H1 (cell line): ENCODE data around the gene NMT1. TPM values are rescaled to one million over a fixed set of nuclear protein-coding genes. Genes with fewer than 3 reads are reported as not detected.

Experiments
- CTCF ChIA-PET: fragments of 300-600 bp; sonication (Branson Sonifier 250); formaldehyde crosslinking; loops from one replicate; lab custom pipeline; 2021; ENCODE audit not compliant: partially characterized antibody; lab: Charles Lee
- POLR2A ChIA-PET: fragments of 300-600 bp; sonication (Branson Sonifier 250); formaldehyde crosslinking; loops from one replicate; lab custom pipeline; 2021; ENCODE audit warnings: inconsistent platforms; ENCODE audit not compliant: partially characterized antibody; lab: Charles Lee
- DNase-seq, 2 experiments: peaks; one replicate each; pipeline versions ENCODE4 v3.0.0 to v3.0.0-alpha.2; 2010 to 2022; ENCODE audit warnings: low spot score in 2 of 2, low read depth in 1 of 2, mixed read lengths in 1 of 2
- FAIRE-seq: peaks from 2 replicates; lab custom pipeline; 2011; peaks lifted over from hg19 to GRCh38; lab: Jason Lieb, UNC
- H2AFZ ChIP-seq: 2 replicates; pipeline ENCODE4 v1.8.1; 2012; ENCODE audit warnings: low read length, inconsistent platforms
- H2AK5ac ChIP-seq: 2 replicates; pipeline ENCODE4 v1.6.1; 2013; ENCODE audit warnings: low read depth, low read length
- H2BK120ac ChIP-seq: replicated peaks from 2 replicates; pipeline ENCODE3; 2013; ENCODE audit warnings: low read depth, low read length, inconsistent platforms
- H2BK12ac ChIP-seq: 2 replicates; pipeline ENCODE4 v1.6.1; 2013; ENCODE audit warnings: low read depth, low read length
- H2BK15ac ChIP-seq: 2 replicates; pipeline ENCODE4 v1.6.1; 2013; ENCODE audit warnings: low read length
- H2BK20ac ChIP-seq: 2 replicates; pipeline ENCODE4 v1.6.1; 2013; ENCODE audit warnings: low read length
- H2BK5ac ChIP-seq: 2 replicates; pipeline ENCODE4 v1.6.1; 2013; ENCODE audit warnings: low read depth, low read length
- H3K14ac ChIP-seq: 2 replicates; pipeline ENCODE4 v1.6.1; 2013; ENCODE audit warnings: inconsistent platforms; ENCODE audit not compliant: insufficient read length
- H3K18ac ChIP-seq: 2 replicates; pipeline ENCODE4 v1.6.1; 2013; ENCODE audit warnings: low read length; ENCODE audit errors: extremely low read depth
- H3K23ac ChIP-seq: 2 replicates; pipeline ENCODE4 v1.6.1; 2013; ENCODE audit warnings: inconsistent platforms; ENCODE audit not compliant: insufficient read length
- H3K23me2 ChIP-seq: 2 replicates; pipeline ENCODE4 v1.6.1; 2013; ENCODE audit warnings: low read depth, low read length
- H3K27ac ChIP-seq: 2 replicates; pipeline ENCODE4 v1.6.1; 2011; ENCODE audit warnings: low read depth, low read length, inconsistent platforms
- H3K27me3 ChIP-seq, 4 experiments: replicated peaks in 1 of 4; 1 replicate in 1 of 4; 2 replicates in 3 of 4; pipeline versions ENCODE4 v1.6.1 to v1.8.1; 2011 to 2013; ENCODE audit warnings: low read length in 3 of 4, mild to moderate bottlenecking in 3 of 4, inconsistent platforms in 2 of 4, mixed read lengths in 2 of 4, moderate library complexity in 1 of 4; ENCODE audit not compliant: control insufficient read depth in 3 of 4, insufficient read depth in 3 of 4; ENCODE audit errors: extremely low read depth in 1 of 4
- H3K36me3 ChIP-seq, 4 experiments: 2 replicates each; pipeline versions ENCODE4 v1.6.1 to v1.8.1; 2011 to 2013; ENCODE audit warnings: mild to moderate bottlenecking in 4 of 4, low read length in 3 of 4, moderate library complexity in 2 of 4, control low read depth in 1 of 4, inconsistent platforms in 1 of 4; ENCODE audit not compliant: insufficient read depth in 4 of 4, control insufficient read depth in 2 of 4
- H3K4ac ChIP-seq: replicated peaks from 2 replicates; pipeline ENCODE3; 2013; ENCODE audit warnings: low read length, low read depth, mixed read lengths, inconsistent platforms; ENCODE audit not compliant: insufficient read length
- H3K4me1 ChIP-seq, 4 experiments: replicated peaks in 1 of 4; 1 replicate in 1 of 4; 2 replicates in 3 of 4; pipeline versions ENCODE4 v1.6.1 to v1.8.1; 2011 to 2013; ENCODE audit warnings: low read length in 3 of 4, inconsistent platforms in 2 of 4, mixed read lengths in 1 of 4; ENCODE audit not compliant: insufficient read depth in 4 of 4, control insufficient read depth in 3 of 4
- H3K4me2 ChIP-seq, 2 experiments: 2 replicates each; pipeline versions ENCODE4 v1.6.1 to v1.8.1; 2011 to 2013; ENCODE audit warnings: low read depth in 2 of 2, low read length in 2 of 2, control low read depth in 1 of 2, inconsistent platforms in 1 of 2, mild to moderate bottlenecking in 1 of 2; ENCODE audit not compliant: insufficient read depth in 1 of 2
- H3K4me3 ChIP-seq, 4 experiments: fragments of 200-600, 300-600 bp in 1 of 4; sonication (generic), shearing (Covaris generic), sonication (Bioruptor Twin) in 1 of 4; 2 replicates each; pipeline versions ENCODE4 v1.5.1 to v1.8.1; 2011 to 2016; ENCODE audit warnings: low read length in 4 of 4, low read depth in 3 of 4, control low read depth in 2 of 4, inconsistent platforms in 2 of 4, mild to moderate bottlenecking in 2 of 4, mixed read lengths in 1 of 4, moderate library complexity in 1 of 4; ENCODE audit not compliant: insufficient read depth in 2 of 4; ENCODE audit errors: extremely low read depth in 1 of 4
- H3K56ac ChIP-seq: replicated peaks from 2 replicates; pipeline ENCODE3; 2013; ENCODE audit warnings: low read depth, mild to moderate bottlenecking, mixed read lengths, low read length, inconsistent platforms; ENCODE audit not compliant: insufficient read length
- H3K79me1 ChIP-seq: 2 replicates; pipeline ENCODE4 v1.6.1; 2013; ENCODE audit warnings: low read depth, low read length, control low read depth
- H3K79me2 ChIP-seq, 2 experiments: 2 replicates each; pipeline versions ENCODE4 v1.6.1 to v1.8.1; 2012 to 2013; ENCODE audit warnings: low read length in 2 of 2, mild to moderate bottlenecking in 2 of 2, inconsistent platforms in 1 of 2; ENCODE audit not compliant: insufficient read depth in 2 of 2, control insufficient read depth in 1 of 2
- H3K9ac ChIP-seq, 4 experiments: replicated peaks in 1 of 4; 1 replicate in 1 of 4; 2 replicates in 3 of 4; pipeline versions ENCODE4 v1.6.1 to v1.8.1; 2011 to 2013; ENCODE audit warnings: low read depth in 3 of 4, low read length in 3 of 4, control low read depth in 2 of 4, mild to moderate bottlenecking in 2 of 4, moderate library complexity in 2 of 4, inconsistent platforms in 1 of 4; ENCODE audit errors: extremely low read depth in 1 of 4
- H3K9me3 ChIP-seq, 2 experiments: 2 replicates each; pipeline versions ENCODE4 v1.6.1 to v1.8.1; 2012 to 2013; ENCODE audit warnings: mild to moderate bottlenecking in 2 of 2, moderate library complexity in 2 of 2, control low read depth in 1 of 2, inconsistent platforms in 1 of 2, low read depth in 1 of 2, low read length in 1 of 2, mixed read lengths in 1 of 2; ENCODE audit not compliant: insufficient read depth in 2 of 2
- H4K20me1 ChIP-seq, 2 experiments: replicated peaks in 1 of 2; 2 replicates each; pipeline versions ENCODE3 to v1.8.1; 2011 to 2013; ENCODE audit warnings: inconsistent platforms in 2 of 2, low read length in 2 of 2, mild to moderate bottlenecking in 1 of 2; ENCODE audit not compliant: insufficient read depth in 2 of 2, control insufficient read depth in 1 of 2
- H4K5ac ChIP-seq: 2 replicates; pipeline ENCODE4 v1.6.1; 2013; ENCODE audit warnings: low read length, low read depth, mixed read lengths, inconsistent platforms; ENCODE audit not compliant: insufficient read length
- H4K8ac ChIP-seq: 2 replicates; pipeline ENCODE4 v1.8.0; 2013; ENCODE audit warnings: mild to moderate bottlenecking, moderate library complexity, low read length, inconsistent platforms; ENCODE audit not compliant: insufficient read depth; ENCODE audit errors: extremely low read depth
- H4K91ac ChIP-seq: replicated peaks from 2 replicates; pipeline ENCODE3; 2013; ENCODE audit warnings: low read length, mixed read lengths, inconsistent platforms; ENCODE audit not compliant: insufficient read length
- BACH1 ChIP-seq: IDR thresholded peaks from 2 replicates; pipeline ENCODE4 v1.6.1; 2012; ENCODE audit warnings: low read length, improper control_type of control experiment
- BRCA1 ChIP-seq: IDR thresholded peaks from 2 replicates; pipeline ENCODE4 v1.6.1; 2012; ENCODE audit warnings: low read depth, low read length, improper control_type of control experiment
- CREB1 ChIP-seq: IDR thresholded peaks from 2 replicates; pipeline ENCODE4 v1.6.1; 2012; ENCODE audit warnings: inconsistent platforms
- CTCF ChIP-seq, 3 experiments: IDR thresholded peaks; 1 replicate in 2 of 3; 2 replicates in 1 of 3; pipeline versions ENCODE4 v1.5.1 to v1.6.1; 2011; ENCODE audit warnings: low read length in 3 of 3, mild to moderate bottlenecking in 3 of 3, inconsistent platforms in 2 of 3, low read depth in 1 of 3, moderate library complexity in 1 of 3; ENCODE audit not compliant: insufficient read depth in 1 of 3; ENCODE audit errors: control extremely low read depth in 1 of 3
- HDAC2 ChIP-seq, 2 experiments: fragments of 300-600 bp in 1 of 2; sonication (generic) in 1 of 2; IDR thresholded peaks; 2 replicates each; pipeline ENCODE4 v1.6.1; 2011 to 2012; ENCODE audit warnings: low read depth in 2 of 2, low read length in 2 of 2, mild to moderate bottlenecking in 2 of 2, moderate library complexity in 2 of 2, borderline replicate concordance in 1 of 2, inconsistent platforms in 1 of 2
- HDAC6 ChIP-seq: IDR thresholded peaks from one replicate; pipeline ENCODE4 v1.7.1; 2012; ENCODE audit warnings: low read depth, mild to moderate bottlenecking, inconsistent platforms, low read length, moderate library complexity
- KDM4A ChIP-seq: IDR thresholded peaks from one replicate; pipeline ENCODE4 v1.7.1; 2012; ENCODE audit warnings: low read depth, mild to moderate bottlenecking, moderate library complexity, low read length, inconsistent platforms; ENCODE audit not compliant: severe bottlenecking
- MAX ChIP-seq: IDR thresholded peaks from 2 replicates; pipeline ENCODE4 v1.6.1; 2012; ENCODE audit warnings: inconsistent platforms
- POLR2A ChIP-seq, 2 experiments: IDR thresholded peaks; 1 replicate in 1 of 2; 2 replicates in 1 of 2; pipeline ENCODE4 v1.6.1; 2011; ENCODE audit warnings: low read depth in 2 of 2, low read length in 2 of 2, mild to moderate bottlenecking in 2 of 2; ENCODE audit errors: control extremely low read depth in 1 of 2
- RAD21 ChIP-seq, 2 experiments: IDR thresholded peaks in 1 of 2; conservative IDR thresholded peaks in 1 of 2; 2 replicates each; pipeline ENCODE4 v1.6.1; 2011; ENCODE audit warnings: low read depth in 2 of 2, low read length in 2 of 2, improper control_type of control experiment in 1 of 2, inconsistent platforms in 1 of 2, mild to moderate bottlenecking in 1 of 2, moderate library complexity in 1 of 2
- SRF ChIP-seq: IDR thresholded peaks from 2 replicates; pipeline ENCODE4 v1.6.1; 2011; ENCODE audit warnings: mild to moderate bottlenecking, low read depth, low read length, moderate library complexity
- WGBS, 2 experiments: shearing (Covaris generic) in 1 of 2; methylation state at CpG; one replicate each; pipeline versions ENCODE4 v1.1.6 to v1.1.7; 2013 to 2015; ENCODE audit warnings: low lambda C conversion rate in 2 of 2, mixed read lengths in 2 of 2, inconsistent platforms in 1 of 2, low coverage in 1 of 2, missing lambda C conversion rate in 1 of 2; ENCODE audit not compliant: insufficient replicate concordance in 2 of 2, insufficient coverage in 1 of 2, insufficient read length in 1 of 2; ENCODE audit errors: extremely low coverage in 1 of 2, missing lambda C conversion rate in 1 of 2; 5-methylcytosine and 5-hydroxymethylcytosine counted together
- polyA plus RNA-seq, 7 experiments: library from polyadenylated mRNA; depleted of rRNA in 3 of 7; stranded (reverse) in 5 of 7; unstranded in 2 of 7; fragments of >200 nt in 5 of 7; fragments of 200-250 nt in 2 of 7; gene quantifications; 1 replicate in 5 of 7; 2 replicates in 1 of 7; 4 replicates in 1 of 7; pipeline versions ENCODE4 v1.2.1 to v1.2.3, GENCODE V29; 2011 to 2013; ENCODE audit warnings: missing spikeins in 2 of 7, mixed read lengths in 2 of 7
- total RNA-seq: library from RNA; stranded (reverse); fragmentation: NEBNext Ultra II Directional; extraction: Animal tissue kit (Norgen Biotek cat#: 25700); gene quantifications from 2 replicates; pipeline ENCODE4 v1.2.1, GENCODE V29; 2021

The NMT1 gene
- total and polyA plus RNA-seq, 2 of the 8 experiments (the other 6 are each of a cell fraction or from before 2014, with no cell fraction given) = 42.9 to 149 TPM

DNA sequence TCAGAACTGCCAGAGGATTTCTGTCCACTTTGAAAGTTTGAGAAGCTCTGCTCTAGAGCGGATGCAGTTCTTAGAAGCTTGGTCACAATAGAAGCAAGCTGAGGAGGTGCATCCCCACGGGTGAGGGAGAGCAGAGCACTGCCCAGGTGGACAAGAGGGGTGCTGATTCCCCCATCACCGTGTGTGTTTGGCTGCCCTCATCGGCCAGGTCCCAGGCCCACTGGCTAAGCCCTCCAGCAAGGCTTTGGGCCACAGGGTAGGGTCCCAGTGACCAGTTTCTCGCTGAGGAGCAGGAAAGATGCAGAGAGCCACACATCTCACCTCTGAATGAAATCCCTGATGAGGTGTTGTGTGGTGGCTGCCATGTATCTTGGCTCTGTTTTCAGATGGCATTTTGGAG, 26.9 kb downstream of the NMT1 start:
- ChIA-PET POLR2A (interaction anchor here (1.6 kb wide), 1 partner anchor 64 kb away, joined by 4 read pairs; no protein-coding TSS in a partner anchor), CTCF (interaction anchor here (1.6 to 3.7 kb wide), 3 partner anchors 8 to 167 kb away, joined by 5 to 19 read pairs (median 6); no protein-coding TSS in a partner anchor)
- TF ChIP-seq CREB1 = no peak
- TF ChIP-seq HDAC6 = no peak
- no peak for TF ChIP-seq BRCA1
- TF ChIP-seq KDM4A = no peak
- no peak for TF ChIP-seq POLR2A (IDR thresholded peaks at IDR 0.05; ENCODE audit: control extremely low read depth in 1 of 2, low read depth in 2 of 2, low read length in 2 of 2)
- no peak for TF ChIP-seq MAX
- TF ChIP-seq BACH1 = no peak
- no peak for TF ChIP-seq SRF
- no peak for TF ChIP-seq CTCF (IDR thresholded peaks at IDR 0.05; ENCODE audit: control extremely low read depth in 1 of 3, insufficient read depth in 1 of 3, low read depth in 1 of 3, low read length in 3 of 3)
- TF ChIP-seq RAD21 (IDR thresholded peaks at IDR 0.05 in 1 of 2, conservative IDR thresholded peaks at IDR 0.05 in 1 of 2; ENCODE audit: low read depth in 2 of 2, low read length in 2 of 2) = no peak
- TF ChIP-seq HDAC2 (IDR thresholded peaks at IDR 0.05; ENCODE audit: borderline replicate concordance in 1 of 2, low read depth in 2 of 2, low read length in 2 of 2) = no peak

More for the DNA sequence above, 26.9 kb downstream of the NMT1 start:
- no peak for FAIRE-seq
- H2AK5ac ChIP-seq = no peak overlapping the region
- H4K5ac ChIP-seq = no peak overlapping the region
- no peak overlapping the region for H2BK5ac ChIP-seq
- H2BK20ac ChIP-seq = no peak overlapping the region
- 95% methylated on average over 5 of the region's 5 CpGs; no CpG with 5 or more reads in 1 of the 2 experiments for WGBS, 2 experiments
- H4K91ac ChIP-seq = no peak overlapping the region
- H3K27me3 ChIP-seq = no peaks in the 10 kb centered on the region
- H3K9me3 ChIP-seq = no peaks in the 10 kb centered on the region
- no peak overlapping the region for H3K18ac ChIP-seq
- H3K36me3 ChIP-seq = peaks cover 16 to 67% (median 49%) of the 10 kb centered on the region in 4 experiments
- no peak overlapping the region for H2BK15ac ChIP-seq
- no peak overlapping the region for H2BK120ac ChIP-seq
- no peak overlapping the region for H3K9ac ChIP-seq
- no peak overlapping the region for H3K14ac ChIP-seq
- no peak overlapping the region for H3K27ac ChIP-seq
- H3K4me2 ChIP-seq = no peak overlapping the region
- H3K23ac ChIP-seq = no peak overlapping the region
- H3K23me2 ChIP-seq = no peaks in the 10 kb centered on the region; the same call in 1 of the 2 replicates
- no peak overlapping the region for H2BK12ac ChIP-seq
- H4K8ac ChIP-seq = no peak overlapping the region
- H3K4me3 ChIP-seq = no peak overlapping the region
- peaks cover 0 to 15% of the 10 kb centered on the region in 2 experiments for H4K20me1 ChIP-seq
- no peak overlapping the region for H3K56ac ChIP-seq
- no peak overlapping the region for H3K4ac ChIP-seq
- no peaks in the 10 kb centered on the region for H3K79me2 ChIP-seq
- no peak for DNase-seq
- no peaks in the 10 kb centered on the region; the same call in 1 of the 2 replicates for H3K79me1 ChIP-seq
- peaks cover 0 to 7% (median 0%) of the 10 kb centered on the region in 4 experiments; a peak in 3 of 7 replicates for H3K4me1 ChIP-seq
- no peak overlapping the region for H2AFZ ChIP-seq
